SKM-1 treated with dmso at 0.1 percent for 144 hours (cell line): Measurements from ENCODE around the gene VIL1.

ENCODE experiments used
- DNase-seq: peaks from one replicate; lab custom pipeline; 2025; ENCODE audit not compliant: unreplicated experiment; lab: John Stamatoyannopoulos, UW

VIL1 gene

DNA sequence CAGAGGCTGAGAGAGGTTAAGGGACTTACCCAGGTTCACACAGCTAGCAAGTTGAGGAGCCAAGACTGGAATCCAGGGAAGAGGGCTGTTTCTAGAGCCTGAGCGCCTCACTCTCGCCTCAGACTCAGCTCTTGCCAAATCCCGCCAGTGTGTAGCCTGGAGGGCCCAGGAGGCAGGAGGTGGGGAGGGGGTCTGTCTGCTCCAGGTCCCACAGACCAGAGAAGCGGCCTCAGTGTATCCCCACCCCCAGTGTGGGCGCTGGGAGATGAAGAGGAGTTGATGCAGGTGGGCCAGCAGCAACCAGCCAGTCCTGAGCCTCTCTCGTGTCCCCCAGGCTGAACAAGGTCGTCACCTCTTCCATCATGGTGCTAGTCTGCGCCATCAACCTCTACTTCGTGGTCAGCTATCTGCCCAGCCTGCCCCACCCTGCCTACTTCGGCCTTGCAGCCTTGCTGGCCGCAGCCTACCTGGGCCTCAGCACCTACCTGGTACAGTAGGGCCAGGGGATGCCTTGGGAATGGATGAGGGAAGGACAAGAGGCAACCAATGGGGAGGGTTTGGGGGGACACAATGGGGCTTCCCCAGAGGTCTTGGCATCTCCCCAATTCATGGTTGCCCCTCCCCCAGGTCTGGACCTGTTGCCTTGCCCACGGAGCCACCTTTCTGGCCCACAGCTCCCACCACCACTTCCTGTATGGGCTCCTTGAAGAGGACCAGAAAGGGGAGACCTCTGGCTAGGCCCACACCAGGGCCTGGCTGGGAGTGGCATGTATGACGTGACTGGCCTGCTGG is 24.4 kb upstream of the VIL1 start:
- no peak for DNase-seq

- DNase-seq, result no peak
These were observed 23.9 kb upstream of the VIL1 start for GRCh38 chr2:218395090-218395444.

- DNase-seq, result no peak
These were observed 23.5 kb upstream of the VIL1 start for GRCh38 chr2:218395456-218395825.

GRCh38 chr2:218395826-218396687 is 22.9 kb upstream of the VIL1 start:
- DNase-seq, result peak; percentile 95

- DNase-seq, result no peak
These were observed 22.0 kb upstream of the VIL1 start for GRCh38 chr2:218396688-218397462.

GRCh38 chr2:218397463-218397819 is 21.5 kb upstream of the VIL1 start:
- DNase-seq, result no peak

DNA sequence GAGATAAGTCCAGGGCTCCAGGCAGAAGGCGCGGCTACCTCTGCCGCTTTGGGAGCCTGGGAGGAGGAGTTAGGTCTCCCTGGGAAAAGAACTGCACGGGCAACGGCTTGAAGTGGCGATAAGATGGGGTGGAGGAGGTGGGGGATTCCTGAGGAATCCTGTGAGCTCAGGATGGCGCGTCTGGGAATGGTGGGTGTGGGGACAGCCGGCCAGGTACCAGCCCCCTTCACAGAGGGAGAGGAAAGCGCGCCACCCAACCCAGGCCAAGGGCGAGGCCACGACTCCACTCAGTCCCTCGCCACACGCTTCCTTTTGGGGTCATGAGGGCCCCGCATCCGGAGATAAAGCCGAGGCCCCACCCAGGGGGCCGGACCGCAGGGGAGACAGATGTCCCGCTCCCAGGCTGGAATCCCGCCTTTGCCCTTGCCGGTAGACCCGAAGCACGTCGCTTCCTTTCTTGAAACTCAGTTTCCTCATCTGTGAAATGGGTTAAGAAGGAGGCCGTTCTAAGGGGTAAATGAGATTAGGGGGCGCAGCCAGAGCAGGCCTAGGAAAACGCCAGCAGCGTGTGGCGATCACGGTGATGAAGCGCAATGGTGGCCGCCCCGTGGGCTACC is 21.0 kb upstream of the VIL1 start:
- DNase-seq, result peak; percentile 47

DNA sequence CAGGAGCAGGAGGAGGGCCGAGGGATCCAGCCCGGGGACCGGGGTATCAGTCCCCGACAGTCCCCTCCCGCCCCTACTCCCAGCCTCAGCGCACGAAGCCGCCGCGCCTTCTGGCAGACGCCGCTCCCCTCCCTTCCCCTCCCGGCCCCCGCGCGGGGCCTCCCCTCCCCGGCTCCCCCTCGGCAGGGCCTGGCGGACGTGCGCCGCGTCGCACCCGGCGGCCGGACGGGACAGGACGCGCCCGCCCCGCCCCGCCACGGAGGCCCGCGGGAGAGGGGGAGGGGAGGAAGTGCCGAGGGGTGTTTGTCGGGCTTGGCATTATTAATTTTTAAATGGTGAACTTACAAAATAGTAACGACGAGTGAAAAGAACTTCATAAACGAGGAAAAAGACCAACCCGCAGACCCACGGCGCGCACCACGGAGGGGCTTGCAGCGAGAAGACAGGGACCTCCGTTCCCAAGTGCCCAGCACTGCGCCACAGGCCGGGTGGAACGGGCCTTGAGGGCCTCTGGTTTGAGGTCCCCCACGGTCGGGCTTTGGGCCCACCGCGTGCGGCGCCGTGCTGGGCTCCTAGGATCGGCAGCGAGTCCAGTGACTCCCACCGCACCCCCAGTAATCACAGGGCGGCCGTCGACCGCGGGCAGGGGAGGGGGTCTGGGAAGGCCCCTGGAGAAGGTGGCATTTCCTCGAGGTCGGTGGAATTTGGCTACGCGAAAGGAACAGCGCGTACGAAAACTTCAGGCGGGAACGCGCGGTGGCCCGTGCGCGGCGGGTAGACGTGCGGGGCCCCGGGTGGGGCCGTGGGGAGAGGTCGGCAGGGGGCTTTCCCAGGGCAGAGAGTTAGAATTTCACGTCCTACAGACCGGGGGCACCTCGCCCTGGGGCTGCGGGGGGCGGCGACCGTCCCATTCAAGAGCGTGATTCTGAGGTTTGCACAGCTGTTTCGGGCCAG is 20.2 kb upstream of the VIL1 start:
- peak; percentile 47 for DNase-seq

DNA sequence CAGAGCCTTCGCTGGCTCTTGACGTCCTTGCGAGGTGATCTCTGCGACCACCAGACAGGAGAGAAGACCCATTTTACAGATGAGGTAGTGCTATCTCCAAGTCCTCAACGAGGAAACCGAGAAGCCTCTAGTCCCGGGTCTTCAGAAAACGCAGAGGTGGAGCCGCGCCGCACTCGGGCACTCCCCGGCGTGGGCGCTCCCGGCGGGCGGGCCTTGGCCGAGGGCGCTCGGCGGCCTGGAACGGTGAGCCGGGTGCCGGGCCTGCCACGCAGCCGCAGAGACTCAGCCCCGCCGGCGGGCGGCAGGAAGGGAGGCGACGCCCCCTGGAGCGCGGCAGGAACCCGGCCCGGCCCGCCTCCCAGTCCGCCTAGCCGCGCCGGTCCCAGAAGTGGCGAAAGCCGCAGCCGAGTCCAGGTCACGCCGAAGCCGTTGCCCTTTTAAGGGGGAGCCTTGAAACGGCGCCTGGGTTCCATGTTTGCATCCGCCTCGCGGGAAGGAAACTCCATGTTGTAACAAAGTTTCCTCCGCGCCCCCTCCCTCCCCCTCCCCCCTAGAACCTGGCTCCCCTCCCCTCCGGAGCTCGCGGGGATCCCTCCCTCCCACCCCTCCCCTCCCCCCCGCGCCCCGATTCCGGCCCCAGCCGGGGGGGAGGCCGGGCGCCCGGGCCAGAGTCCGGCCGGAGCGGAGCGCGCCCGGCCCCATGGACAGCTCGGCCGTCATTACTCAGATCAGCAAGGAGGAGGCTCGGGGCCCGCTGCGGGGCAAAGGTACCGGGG is 19.3 kb upstream of the VIL1 start, which contains the start of gene CTDSP1:
TSS of gene CTDSP1 (plus strand) at position 478 of the 776 bp plus-strand sequence. CDS start at position 701, 223 bp downstream.
- peak; percentile 93 for DNase-seq

GRCh38 chr2:218400167-218400929 is 18.6 kb upstream of the VIL1 start:
- no peak for DNase-seq

DNA sequence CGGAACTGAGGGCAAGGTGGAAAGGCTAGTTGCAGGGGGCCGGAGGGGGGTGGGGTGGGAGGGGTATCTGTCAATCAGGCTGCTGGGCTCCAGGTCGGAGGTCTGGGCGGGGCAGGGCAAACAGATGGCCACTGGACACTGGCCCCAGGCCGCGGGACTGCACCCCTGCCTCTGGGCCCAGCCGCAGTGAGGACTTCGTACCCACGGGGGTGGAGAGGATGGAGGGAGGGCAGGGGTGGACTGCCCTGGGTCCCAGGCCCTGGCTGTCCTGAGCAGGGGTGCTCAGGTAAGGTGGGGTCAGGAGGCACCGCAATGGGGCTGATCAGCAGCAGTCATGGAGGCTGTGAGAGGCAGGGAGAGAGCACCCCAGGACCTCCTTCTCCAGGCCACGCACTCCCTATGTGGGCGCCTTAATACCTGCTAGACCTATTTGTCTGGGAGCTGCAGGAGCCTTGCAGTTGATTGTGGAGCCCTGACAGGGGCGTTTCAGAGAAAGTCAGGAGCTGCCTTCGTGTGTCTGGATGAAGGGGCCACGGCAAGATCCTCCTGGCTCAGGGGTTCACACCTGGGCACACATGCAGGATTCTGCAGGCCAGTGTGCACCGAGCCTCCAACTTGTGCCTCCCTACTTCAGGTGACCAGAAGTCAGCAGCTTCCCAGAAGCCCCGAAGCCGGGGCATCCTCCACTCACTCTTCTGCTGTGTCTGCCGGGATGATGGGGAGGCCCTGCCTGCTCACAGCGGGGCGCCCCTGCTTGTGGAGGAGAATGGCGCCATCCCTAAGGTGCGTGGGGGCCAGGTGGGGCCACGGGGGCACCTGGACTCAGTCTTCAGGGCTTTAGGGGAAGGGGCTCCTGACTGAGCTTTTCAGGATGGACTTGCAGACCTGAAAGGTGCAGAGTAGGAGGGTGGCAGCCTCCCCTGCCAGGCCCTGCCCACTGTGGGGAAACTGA is 17.7 kb upstream of the VIL1 start:
- no peak for DNase-seq

DNA sequence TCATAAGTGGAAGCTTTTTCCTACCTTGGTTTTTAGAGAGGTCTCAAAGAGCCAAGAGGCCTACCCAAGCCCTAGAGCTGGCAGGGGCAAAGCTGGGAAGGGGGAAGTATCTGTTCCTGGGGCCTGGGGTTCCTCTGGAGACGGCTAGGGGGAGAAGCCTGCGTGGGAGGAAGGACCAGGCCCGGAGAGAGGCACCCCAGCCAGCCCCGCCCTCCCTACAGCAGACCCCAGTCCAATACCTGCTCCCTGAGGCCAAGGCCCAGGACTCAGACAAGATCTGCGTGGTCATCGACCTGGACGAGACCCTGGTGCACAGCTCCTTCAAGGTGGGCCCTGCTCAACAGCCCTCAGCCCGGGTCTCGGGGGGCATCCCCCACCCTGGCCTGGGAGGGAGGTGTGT is 17.0 kb upstream of the VIL1 start:
- no peak for DNase-seq

DNA sequence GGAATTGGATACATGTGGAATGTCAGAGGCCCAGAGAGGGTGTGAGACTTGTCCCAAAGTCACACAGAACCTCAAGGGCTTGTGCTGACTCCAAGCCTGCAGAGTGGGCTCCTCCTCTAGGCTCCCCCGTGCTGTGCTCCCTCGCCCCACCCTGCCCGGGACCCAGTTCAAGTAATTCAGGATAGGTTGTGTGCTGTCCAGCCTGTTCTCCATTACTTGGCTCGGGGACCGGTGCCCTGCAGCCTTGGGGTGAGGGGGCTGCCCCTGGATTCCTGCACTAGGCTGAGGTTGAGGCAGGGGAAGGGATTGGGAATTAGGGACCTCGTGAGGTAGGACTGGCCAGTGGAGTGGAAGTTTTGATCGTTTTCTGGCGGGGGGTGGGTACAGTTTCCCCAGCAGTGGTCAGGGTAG is 16.4 kb upstream of the VIL1 start:
- DNase-seq, result no peak

GRCh38 chr2:218402911-218403411 is 16.0 kb upstream of the VIL1 start:
- DNase-seq, result no peak

DNA sequence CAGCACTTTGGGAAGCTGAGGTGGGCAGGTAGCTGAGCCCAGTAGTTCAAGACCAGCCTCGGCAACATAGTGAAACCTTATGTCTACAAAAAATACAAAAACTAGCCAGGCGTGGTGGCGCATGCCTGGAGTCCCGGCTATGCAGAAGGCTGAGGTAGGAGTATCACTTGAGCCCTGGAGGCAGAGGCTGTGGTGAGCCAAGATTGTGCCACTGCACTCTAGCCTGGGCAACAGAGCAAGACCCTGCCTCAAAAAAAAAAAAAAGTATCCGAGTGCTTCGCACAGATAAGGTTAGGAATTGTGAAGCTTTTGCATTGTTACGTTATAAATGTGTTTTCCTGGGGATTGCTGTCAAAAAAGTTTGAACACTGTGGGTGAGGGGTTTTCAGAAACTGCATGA is 15.1 kb upstream of the VIL1 start:
- DNase-seq, result no peak

DNA sequence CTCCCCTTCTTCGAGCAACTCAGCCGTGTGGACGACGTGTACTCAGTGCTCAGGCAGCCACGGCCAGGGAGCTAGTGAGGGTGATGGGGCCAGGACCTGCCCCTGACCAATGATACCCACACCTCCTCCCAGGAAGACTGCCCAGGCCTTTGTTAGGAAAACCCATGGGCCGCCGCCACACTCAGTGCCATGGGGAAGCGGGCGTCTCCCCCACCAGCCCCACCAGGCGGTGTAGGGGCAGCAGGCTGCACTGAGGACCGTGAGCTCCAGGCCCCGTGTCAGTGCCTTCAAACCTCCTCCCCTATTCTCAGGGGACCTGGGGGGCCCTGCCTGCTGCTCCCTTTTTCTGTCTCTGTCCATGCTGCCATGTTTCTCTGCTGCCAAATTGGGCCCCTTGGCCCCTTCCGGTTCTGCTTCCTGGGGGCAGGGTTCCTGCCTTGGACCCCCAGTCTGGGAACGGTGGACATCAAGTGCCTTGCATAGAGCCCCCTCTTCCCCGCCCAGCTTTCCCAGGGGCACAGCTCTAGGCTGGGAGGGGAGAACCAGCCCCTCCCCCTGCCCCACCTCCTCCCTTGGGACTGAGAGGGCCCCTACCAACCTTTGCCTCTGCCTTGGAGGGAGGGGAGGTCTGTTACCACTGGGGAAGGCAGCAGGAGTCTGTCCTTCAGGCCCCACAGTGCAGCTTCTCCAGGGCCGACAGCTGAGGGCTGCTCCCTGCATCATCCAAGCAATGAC is 14.4 kb upstream of the VIL1 start:
- DNase-seq, result no peak
